A673 (cell line): ENCODE measurements around the gene RHOF.

Experiments
- EZH2 ChIP-seq: fragments of 200-600 bp; sonication (generic); IDR thresholded peaks from 2 replicates; pipeline ENCODE4 v1.6.1; 2017; ENCODE audit warnings: borderline replicate concordance, low read depth, mild to moderate bottlenecking, mixed read lengths, antibody characterized with exemption, low read length; ENCODE audit not compliant: poor library complexity, severe bottlenecking
- TF ChIP-seq, protein P1 (sequence below): fragments of 300-800, 200-600 bp; sonication (generic); conservative IDR thresholded peaks from 2 replicates; pipeline ENCODE4 v1.5.1; 2017; ENCODE audit warnings: low read depth, mild to moderate bottlenecking, antibody characterized with exemption, low read length, moderate library complexity, mixed read lengths

DNA sequence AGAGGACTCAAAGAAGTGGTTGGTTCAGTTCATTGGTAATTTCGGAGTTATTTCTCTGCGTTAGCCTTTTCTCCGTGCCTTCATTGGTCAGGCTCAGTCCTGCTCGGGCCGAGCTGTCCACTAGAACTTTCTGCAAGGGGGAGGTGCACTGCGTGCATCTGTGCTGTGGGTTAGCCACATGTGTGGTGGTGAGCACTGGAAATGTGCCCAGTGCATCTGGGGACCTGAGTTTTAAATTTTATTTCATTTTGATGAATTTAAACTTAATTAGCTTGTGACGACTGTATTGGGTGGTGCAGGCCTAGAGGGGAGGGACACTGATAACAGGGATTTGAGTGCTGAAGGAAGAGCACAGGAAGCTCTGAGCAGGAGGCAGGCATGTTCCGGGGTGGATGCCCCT lies 34.8 kb upstream of the RHOF start:
- TF ChIP-seq, protein P1, sequence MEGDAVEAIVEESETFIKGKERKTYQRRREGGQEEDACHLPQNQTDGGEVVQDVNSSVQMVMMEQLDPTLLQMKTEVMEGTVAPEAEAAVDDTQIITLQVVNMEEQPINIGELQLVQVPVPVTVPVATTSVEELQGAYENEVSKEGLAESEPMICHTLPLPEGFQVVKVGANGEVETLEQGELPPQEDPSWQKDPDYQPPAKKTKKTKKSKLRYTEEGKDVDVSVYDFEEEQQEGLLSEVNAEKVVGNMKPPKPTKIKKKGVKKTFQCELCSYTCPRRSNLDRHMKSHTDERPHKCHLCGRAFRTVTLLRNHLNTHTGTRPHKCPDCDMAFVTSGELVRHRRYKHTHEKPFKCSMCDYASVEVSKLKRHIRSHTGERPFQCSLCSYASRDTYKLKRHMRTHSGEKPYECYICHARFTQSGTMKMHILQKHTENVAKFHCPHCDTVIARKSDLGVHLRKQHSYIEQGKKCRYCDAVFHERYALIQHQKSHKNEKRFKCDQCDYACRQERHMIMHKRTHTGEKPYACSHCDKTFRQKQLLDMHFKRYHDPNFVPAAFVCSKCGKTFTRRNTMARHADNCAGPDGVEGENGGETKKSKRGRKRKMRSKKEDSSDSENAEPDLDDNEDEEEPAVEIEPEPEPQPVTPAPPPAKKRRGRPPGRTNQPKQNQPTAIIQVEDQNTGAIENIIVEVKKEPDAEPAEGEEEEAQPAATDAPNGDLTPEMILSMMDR: no peak
- no peak for TF ChIP-seq EZH2
